K562 (cell line): ENCODE results near the gene LGR6. TPM values are rescaled to one million over a fixed set of nuclear protein-coding genes. Genes with fewer than 3 reads are reported as not detected.

Experiments used
- HBP1 ChIP-seq: fragments of 450-650 bp; formaldehyde crosslinking; IDR thresholded peaks from 2 replicates; pipeline ENCODE4 v1.4.0; 2022; ENCODE audit warnings: missing genetic modification characterization
- RCOR1 ChIP-seq, 2 experiments: IDR thresholded peaks; 2 replicates each; pipeline ENCODE4 v1.6.1; 2012; ENCODE audit warnings: low read depth in 2 of 2, low read length in 2 of 2, borderline replicate concordance in 1 of 2, improper control_type of control experiment in 1 of 2
- STAG1 ChIP-seq: sonication (generic); formaldehyde crosslinking; IDR thresholded peaks from 2 replicates; pipeline ENCODE4 v1.5.0; 2020; ENCODE audit warnings: missing genetic modification reagents, borderline replicate concordance
- XRCC5 ChIP-seq: fragments of 200-400 bp; formaldehyde crosslinking; IDR thresholded peaks from 2 replicates; pipeline ENCODE4 v1.6.1; 2017; ENCODE audit warnings: low read depth, mild to moderate bottlenecking, low read length
- ZBTB5 ChIP-seq: fragments of 450-650 bp; IDR thresholded peaks from 2 replicates; pipeline ENCODE4 v1.6.1; 2017; ENCODE audit warnings: antibody characterized with exemption
- ZFP36 ChIP-seq: fragments of 150-350 bp; IDR thresholded peaks from 2 replicates; pipeline ENCODE4 v1.6.1; 2018; ENCODE audit warnings: low read length, low read depth; ENCODE audit not compliant: partially characterized antibody
- polyA plus RNA-seq, 8 experiments: library from polyadenylated mRNA; depleted of rRNA in 4 of 8; stranded (reverse) in 5 of 8; unstranded in 3 of 8; fragments of >200 nt; fragmentation: Nextera tagmentation in 2 of 8; fragmentation: Illumina TruSeq in 1 of 8; extraction: Ambion mirVana in 2 of 8; extraction: Trizol in 1 of 8; gene quantifications; 2 replicates each; pipeline versions ENCODE4 v1.2.1 to v1.2.3, GENCODE V29; 2011 to 2014; ENCODE audit warnings: inconsistent platforms in 1 of 8, missing spikeins in 1 of 8
- total RNA-seq, 7 experiments: library from RNA; depleted of rRNA in 6 of 7; stranded (reverse); fragments of >200 nt in 6 of 7; fragmentation: Illumina TruSeq in 2 of 7; extraction: Trizol in 2 of 7; gene quantifications; 2 replicates each; pipeline versions ENCODE4 v1.2.1 to v1.2.3, GENCODE V29; 2011 to 2021; ENCODE audit warnings: low replicate concordance in 1 of 7

Gene LGR6
- total and polyA plus RNA-seq, 9 of the 15 experiments (the other 6 are each of a cell fraction or from before 2014, with no cell fraction given): 0.01 to 0.54 (median 0.17) TPM; not detected in 1

GRCh38 chr1:202184750-202185460 is 8.7 kb upstream of the LGR6 start (continued):
- TF ChIP-seq HBP1 (CRISPR knock-in tag) (no peak), ZBTB5 (no peak), ZFP36 (peak; percentile 13), RCOR1 (IDR thresholded peaks at IDR 0.05; ENCODE audit: borderline replicate concordance in 1 of 2, low read depth in 2 of 2, low read length in 2 of 2) (peak in 1 of 2 experiments; percentile 95; a peak in 3 of 4 replicates), XRCC5 (peak; percentile 84), STAG1 (CRISPR knock-in tag) (peak; percentile 51; the same call in 1 of the 2 replicates)
